Activated T-cell treated with anti-CD3 and anti-CD28 coated beads for 4 hours (primary cell): ENCODE results near the gene TSHZ2.

Experiments
- DNase-seq: peaks from one replicate; pipeline ENCODE4 v3.0.0-alpha.2; 2020

Gene TSHZ2

DNA sequence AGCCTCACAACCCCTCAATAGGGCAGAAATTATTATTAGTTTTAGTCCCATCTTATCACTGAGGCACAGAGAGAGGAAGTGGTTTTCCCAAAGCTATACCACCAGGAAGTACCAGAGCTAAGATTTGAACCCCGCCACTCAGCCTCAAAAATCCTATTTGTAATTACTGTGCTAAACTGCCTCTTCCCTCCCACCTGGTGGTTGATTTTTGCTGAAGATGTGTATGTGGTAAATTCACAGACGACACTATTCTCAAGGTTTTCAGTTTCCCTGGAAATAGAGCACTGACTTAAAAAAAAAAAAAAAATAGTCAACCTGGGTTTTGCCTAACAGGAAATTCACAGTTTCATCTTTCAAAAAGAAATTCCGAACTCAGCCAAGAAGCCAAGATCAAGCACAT, 57.9 kb downstream of the TSHZ2 start:
- no peak for DNase-seq

GRCh38 chr20:53032046-53032445, 59.9 kb downstream of the TSHZ2 start:
- DNase-seq, result no peak

DNA sequence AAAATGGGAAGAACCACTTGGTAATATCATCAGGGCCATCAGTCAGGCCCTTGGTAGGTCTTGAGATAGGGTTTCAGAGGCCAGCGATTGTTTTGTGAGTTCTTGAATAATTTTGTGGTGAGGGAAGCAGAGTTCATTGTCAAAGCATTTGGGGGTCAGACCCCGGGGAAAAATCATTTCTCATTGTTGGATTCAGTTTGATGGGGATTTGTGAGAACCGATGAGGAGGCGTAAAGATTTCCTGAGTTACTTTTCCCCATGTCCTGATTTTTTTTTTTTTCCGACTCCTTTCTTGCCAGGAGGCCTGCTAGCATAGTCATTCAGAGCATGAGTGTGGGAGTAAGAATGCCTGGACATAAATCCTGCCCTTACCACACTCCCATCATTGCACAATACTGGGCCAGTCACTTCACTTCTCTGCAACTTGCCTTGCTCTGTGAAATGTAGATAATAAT, 60.3 kb downstream of the TSHZ2 start:
- DNase-seq, result no peak

DNA sequence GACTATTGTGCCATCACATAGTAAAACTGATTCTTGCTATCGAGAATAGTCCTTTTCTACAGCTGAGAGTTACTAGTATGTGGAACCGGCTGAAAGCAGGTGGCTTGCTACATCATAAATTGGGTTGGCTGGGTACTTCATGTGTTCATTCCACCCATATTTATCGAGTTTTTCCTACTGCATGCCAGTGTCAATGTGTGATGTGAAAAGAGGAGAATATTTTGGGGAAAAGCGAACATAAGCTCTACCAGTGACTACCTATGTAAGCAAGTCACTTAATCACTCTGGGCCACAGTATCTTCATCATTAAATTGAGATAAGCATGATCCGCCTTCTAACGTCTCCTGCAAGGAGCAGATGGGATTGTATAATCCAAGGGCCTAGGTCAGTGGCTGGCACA, 61.0 kb downstream of the TSHZ2 start:
- DNase-seq, result no peak

DNA sequence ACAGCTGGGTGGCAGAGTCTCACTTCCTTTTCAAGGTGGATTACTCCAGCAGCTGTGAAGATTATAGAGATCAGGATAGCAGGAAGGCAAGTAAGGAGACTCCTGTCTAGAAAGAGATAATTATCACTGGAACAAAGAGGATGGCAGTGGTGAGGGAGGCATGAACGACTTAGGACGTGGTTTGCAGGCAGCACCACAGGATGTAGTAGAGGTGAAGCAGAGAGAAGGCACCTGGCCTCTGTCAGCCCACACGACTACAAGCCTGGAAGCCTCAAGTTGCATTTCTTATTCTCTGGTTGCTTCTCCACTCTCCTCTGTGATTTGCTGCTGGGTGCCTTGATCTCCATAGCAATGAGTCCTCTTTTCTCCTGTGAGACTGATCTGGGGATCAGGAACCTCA, 62.7 kb downstream of the TSHZ2 start:
- no peak for DNase-seq

DNA sequence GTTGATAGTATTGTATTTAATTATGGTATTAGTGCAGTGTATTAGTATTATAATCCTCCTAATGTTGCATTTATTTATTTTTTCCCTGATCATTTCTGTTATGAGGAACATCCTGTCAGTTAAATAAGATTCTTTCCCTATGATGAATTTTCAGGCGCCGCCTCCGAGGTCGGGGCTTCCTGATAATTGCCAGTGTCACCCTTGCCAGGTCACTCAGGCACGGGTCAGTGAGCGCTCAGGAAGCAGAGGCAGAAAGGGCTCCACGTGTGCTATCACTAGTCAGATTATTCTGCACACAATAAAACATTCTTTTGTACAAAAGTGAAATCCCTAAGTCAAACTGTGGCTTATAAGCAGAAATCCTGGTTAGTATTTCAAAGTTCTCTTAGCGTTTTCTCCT, 64.8 kb downstream of the TSHZ2 start:
- no peak for DNase-seq

GRCh38 chr20:53037621-53038020, 65.5 kb downstream of the TSHZ2 start:
- no peak for DNase-seq

- DNase-seq, result no peak
These were observed 66.1 kb downstream of the TSHZ2 start for GRCh38 chr20:53038299-53038698.

GRCh38 chr20:53040693-53041589, 68.8 kb downstream of the TSHZ2 start:
- no peak for DNase-seq

- no peak for DNase-seq
These were observed 70.4 kb downstream of the TSHZ2 start for GRCh38 chr20:53042521-53042920.

GRCh38 chr20:53044296-53044695, 72.1 kb downstream of the TSHZ2 start:
- DNase-seq, result no peak

- no peak for DNase-seq
These were observed 73.8 kb downstream of the TSHZ2 start for GRCh38 chr20:53045941-53046340.

GRCh38 chr20:53047203-53047602, 75.0 kb downstream of the TSHZ2 start:
- no peak for DNase-seq

- DNase-seq, result no peak
These were observed 76.2 kb downstream of the TSHZ2 start for GRCh38 chr20:53048387-53048786.

DNA sequence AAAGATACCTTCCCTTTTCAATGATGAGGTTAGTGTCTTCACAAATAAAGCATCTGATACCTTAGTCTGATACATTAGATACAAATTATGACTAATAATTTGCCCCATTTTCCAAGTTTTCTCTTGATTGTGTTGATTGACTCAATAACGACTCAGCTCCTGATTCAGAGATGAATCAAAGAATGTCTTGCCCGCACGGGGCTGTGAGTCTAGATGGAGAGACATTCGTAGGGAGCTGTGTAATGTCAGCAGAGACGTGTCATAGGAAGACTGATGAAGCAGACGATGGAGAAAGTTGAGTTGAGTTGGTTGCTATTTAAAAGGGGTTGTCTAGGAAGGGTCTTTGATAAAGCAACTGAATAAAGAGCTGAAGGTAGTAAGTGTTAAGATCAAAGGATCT, 78.2 kb downstream of the TSHZ2 start:
- no peak for DNase-seq

- no peak for DNase-seq
These were observed 80.2 kb downstream of the TSHZ2 start for GRCh38 chr20:53052380-53052779.

- no peak for DNase-seq
These were observed 81.4 kb downstream of the TSHZ2 start for GRCh38 chr20:53053595-53053994.

DNA sequence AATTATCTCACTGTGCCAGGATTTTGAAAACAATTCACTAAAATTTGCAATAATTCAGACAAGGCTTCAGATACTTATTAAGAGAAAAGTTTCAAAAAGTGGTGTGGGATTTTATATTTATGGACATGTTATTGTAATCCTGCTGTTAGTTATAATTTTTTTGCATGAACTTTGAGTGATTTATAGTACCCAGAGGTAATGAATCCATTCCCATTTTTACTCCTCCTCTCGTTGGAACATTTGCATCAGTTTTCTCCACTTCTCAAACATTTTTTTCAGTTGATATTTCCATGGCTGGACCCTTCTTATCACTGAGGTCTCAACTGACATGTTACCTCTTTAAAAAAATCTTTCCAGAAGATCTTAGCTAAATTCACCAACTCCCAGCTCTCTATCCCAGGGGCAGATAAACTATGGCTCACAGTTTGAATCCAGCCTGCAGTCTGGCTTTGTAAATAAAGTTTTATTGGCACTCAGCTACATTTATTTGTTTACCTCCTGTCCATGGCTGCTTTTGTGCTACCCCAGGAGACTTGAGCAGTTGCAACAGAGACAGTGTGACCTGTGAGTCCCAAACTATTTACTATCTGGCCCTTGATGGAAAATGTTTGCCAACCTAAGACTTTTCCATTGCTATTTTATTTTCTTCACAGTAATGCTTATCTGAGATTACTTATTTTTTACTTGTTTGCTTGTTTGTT, 83.4 kb downstream of the TSHZ2 start:
- no peak for DNase-seq

GRCh38 chr20:53057579-53057978, 85.4 kb downstream of the TSHZ2 start:
- DNase-seq, result no peak

GRCh38 chr20:53059848-53060247, 87.7 kb downstream of the TSHZ2 start:
- DNase-seq, result no peak

GRCh38 chr20:53061192-53062108, 89.3 kb downstream of the TSHZ2 start:
- no peak for DNase-seq

GRCh38 chr20:53064935-53065334, 92.8 kb downstream of the TSHZ2 start:
- DNase-seq, result no peak

- no peak for DNase-seq
These were observed 96.1 kb downstream of the TSHZ2 start for GRCh38 chr20:53068241-53068640.
